KOPT-K1 (cell line): Measurements from ENCODE around the gene PLA2G2D.

Experiments
- H3K27ac ChIP-seq: fragments of 200-600 bp; sonication (generic); 2 replicates; pipeline ENCODE4 v1.5.1; 2016; ENCODE audit warnings: antibody characterized with exemption, mild to moderate bottlenecking, low read depth, low read length; ENCODE audit not compliant: poor library complexity, severe bottlenecking
- H3K36me3 ChIP-seq: fragments of 200-600 bp; sonication (generic); 2 replicates; pipeline ENCODE4 v1.5.1; 2017; ENCODE audit warnings: antibody characterized with exemption, mild to moderate bottlenecking, low read length, moderate library complexity; ENCODE audit not compliant: insufficient read depth
- H3K9me3 ChIP-seq: fragments of 200-600 bp; sonication (generic); 2 replicates; pipeline ENCODE4 v1.5.1; 2017; ENCODE audit warnings: antibody characterized with exemption, low read length, mild to moderate bottlenecking; ENCODE audit not compliant: insufficient read depth, poor library complexity, severe bottlenecking

PLA2G2D gene

GRCh38 chr1:20075345-20075744 lies 44.0 kb downstream of the PLA2G2D start:
- Histone ChIP-seq H3K36me3 (no peaks in the 10 kb centered on the region), H3K27ac (no peak overlapping the region), H3K9me3 (no peaks in the 10 kb centered on the region)

GRCh38 chr1:20074725-20075171 lies 44.6 kb downstream of the PLA2G2D start:
- no peak overlapping the region for H3K27ac ChIP-seq
- H3K36me3 ChIP-seq: no peaks in the 10 kb centered on the region
- H3K9me3 ChIP-seq: no peaks in the 10 kb centered on the region

GRCh38 chr1:20074055-20074724 lies 45.1 kb downstream of the PLA2G2D start:
- no peaks in the 10 kb centered on the region for H3K9me3 ChIP-seq
- no peak overlapping the region for H3K27ac ChIP-seq

GRCh38 chr1:20073256-20073655 lies 46.1 kb downstream of the PLA2G2D start:
- no peaks in the 10 kb centered on the region for H3K9me3 ChIP-seq
- no peaks in the 10 kb centered on the region for H3K36me3 ChIP-seq
- no peak overlapping the region for H3K27ac ChIP-seq

More at GRCh38 chr1:20074055-20074724, 45.1 kb downstream of the PLA2G2D start:
- no peaks in the 10 kb centered on the region for H3K36me3 ChIP-seq

- Histone ChIP-seq H3K27ac (no peak overlapping the region), H3K9me3 (no peaks in the 10 kb centered on the region), H3K36me3 (no peaks in the 10 kb centered on the region)
Measured at GRCh38 chr1:20072771-20073170, 46.6 kb downstream of the PLA2G2D start.

GRCh38 chr1:20071416-20071815 lies 47.9 kb downstream of the PLA2G2D start:
- Histone ChIP-seq H3K36me3 (no peaks in the 10 kb centered on the region), H3K9me3 (no peaks in the 10 kb centered on the region), H3K27ac (no peak overlapping the region)

- Histone ChIP-seq H3K9me3 (no peaks in the 10 kb centered on the region), H3K27ac (no peak overlapping the region)
Measured at GRCh38 chr1:20070357-20070756, 49.0 kb downstream of the PLA2G2D start.

GRCh38 chr1:20069874-20070273 lies 49.5 kb downstream of the PLA2G2D start, which contains the start of gene PLA2G5:
TSS of gene PLA2G5 (plus strand) at chr1:20070194. CDS start at chr1:20084831, 14,637 bp downstream.
- Histone ChIP-seq H3K27ac (no peak within 1 kb of the TSS), H3K36me3 (no peaks in the 10 kb centered on the region), H3K9me3 (no peaks in the 10 kb centered on the region)

More at GRCh38 chr1:20070357-20070756, 49.0 kb downstream of the PLA2G2D start:
- H3K36me3 ChIP-seq: no peaks in the 10 kb centered on the region

- H3K27ac ChIP-seq: no peak overlapping the region
- no peaks in the 10 kb centered on the region for H3K9me3 ChIP-seq
- H3K36me3 ChIP-seq: no peaks in the 10 kb centered on the region
Measured at GRCh38 chr1:20068722-20069121, 50.6 kb downstream of the PLA2G2D start.

- H3K27ac ChIP-seq: no peak overlapping the region
- no peaks in the 10 kb centered on the region for H3K36me3 ChIP-seq
- no peaks in the 10 kb centered on the region for H3K9me3 ChIP-seq
Measured at GRCh38 chr1:20063861-20064292, 55.5 kb downstream of the PLA2G2D start.
